Measurements from ENCODE around the gene KSR2. TPM values are rescaled to one million over a fixed set of nuclear protein-coding genes. Genes with fewer than 3 reads are reported as not detected.
"Not testable (repeated sequence)": the region's sequence is repeated elsewhere in the genome, so short reads cannot be mapped to it uniquely, and the experiment has no call there.

The KSR2 gene
- total RNA-seq, 4 donors from 2014 or later, result under 0.01 to 0.06 (median 0.03) TPM

DNA sequence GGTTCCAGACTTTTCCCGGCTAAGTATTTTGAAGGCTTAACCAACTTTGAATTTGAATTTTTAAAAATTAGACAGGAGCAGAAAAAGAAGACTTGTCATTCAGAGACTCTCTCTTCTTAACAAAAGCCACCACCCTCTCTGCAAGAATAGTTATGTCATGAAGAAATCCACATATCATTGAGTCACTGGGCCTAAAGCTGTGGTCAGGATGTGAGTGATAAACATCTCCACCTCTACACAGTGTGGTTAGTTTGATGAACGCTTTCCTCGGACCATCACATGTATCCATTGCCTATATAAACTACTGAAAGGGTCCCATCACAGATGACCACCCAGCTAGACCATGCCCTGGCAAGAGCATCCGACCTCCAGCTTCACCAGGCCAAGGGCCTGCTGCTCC is 226.1 kb downstream of the KSR2 start:
- WGBS, result 75% methylated on average over 4 of the region's 4 CpGs
- Histone ChIP-seq H3K27ac (replicated peaks in 1 of 4) (no peak overlapping the region), H3K4me3 (no peak overlapping the region), H3K27me3 (no peaks in the 10 kb centered on the region), H3K36me3 (no peaks in the 10 kb centered on the region), H3K9me3 (peaks cover 0 to 3% (median 0%) of the 10 kb centered on the region in 4 donors), H3K4me1 (no peaks in the 10 kb centered on the region)
- DNase-seq (ENCODE audit: extremely low spot score), result no peak
- TF ChIP-seq POLR2A (IDR thresholded peaks at IDR 0.05; ENCODE audit: low read depth) (no peak), POLR2AphosphoS5 (IDR thresholded peaks at IDR 0.05) (no peak), EP300 (IDR thresholded peaks at IDR 0.05) (no peak)
- TF ChIP-seq, protein P1, sequence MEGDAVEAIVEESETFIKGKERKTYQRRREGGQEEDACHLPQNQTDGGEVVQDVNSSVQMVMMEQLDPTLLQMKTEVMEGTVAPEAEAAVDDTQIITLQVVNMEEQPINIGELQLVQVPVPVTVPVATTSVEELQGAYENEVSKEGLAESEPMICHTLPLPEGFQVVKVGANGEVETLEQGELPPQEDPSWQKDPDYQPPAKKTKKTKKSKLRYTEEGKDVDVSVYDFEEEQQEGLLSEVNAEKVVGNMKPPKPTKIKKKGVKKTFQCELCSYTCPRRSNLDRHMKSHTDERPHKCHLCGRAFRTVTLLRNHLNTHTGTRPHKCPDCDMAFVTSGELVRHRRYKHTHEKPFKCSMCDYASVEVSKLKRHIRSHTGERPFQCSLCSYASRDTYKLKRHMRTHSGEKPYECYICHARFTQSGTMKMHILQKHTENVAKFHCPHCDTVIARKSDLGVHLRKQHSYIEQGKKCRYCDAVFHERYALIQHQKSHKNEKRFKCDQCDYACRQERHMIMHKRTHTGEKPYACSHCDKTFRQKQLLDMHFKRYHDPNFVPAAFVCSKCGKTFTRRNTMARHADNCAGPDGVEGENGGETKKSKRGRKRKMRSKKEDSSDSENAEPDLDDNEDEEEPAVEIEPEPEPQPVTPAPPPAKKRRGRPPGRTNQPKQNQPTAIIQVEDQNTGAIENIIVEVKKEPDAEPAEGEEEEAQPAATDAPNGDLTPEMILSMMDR (IDR thresholded peaks at IDR 0.05), result no peak
- intact Hi-C loops (cut with DNase I), result no loop called here

DNA sequence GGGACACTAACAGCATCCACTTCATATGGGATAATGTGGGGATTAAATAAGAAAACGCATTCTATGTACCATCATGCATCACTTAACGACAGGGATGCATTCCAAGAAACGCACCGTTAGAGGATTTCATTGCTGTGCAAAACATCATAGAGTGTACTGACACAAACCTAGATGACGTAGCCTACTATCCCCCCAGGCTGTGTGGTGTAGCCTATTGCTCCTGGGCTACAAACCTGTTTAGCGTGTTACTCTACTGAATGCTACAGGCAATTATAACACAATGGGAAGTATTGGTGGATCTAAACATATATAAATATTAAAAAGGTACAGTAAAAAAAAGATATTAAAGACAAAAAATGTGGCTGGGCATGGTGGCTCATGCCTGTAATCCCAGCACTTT is 230.6 kb downstream of the KSR2 start:
- DNase-seq (ENCODE audit: extremely low spot score), result no peak
- Histone ChIP-seq H3K9me3 (no peaks in the 10 kb centered on the region), H3K4me3 (no peak overlapping the region), H3K36me3 (no peaks in the 10 kb centered on the region), H3K27ac (replicated peaks in 1 of 4) (no peak overlapping the region), H3K4me1 (no peaks in the 10 kb centered on the region), H3K27me3 (peaks cover 0 to 4% (median 0%) of the 10 kb centered on the region in 4 donors)
- no peak for TF ChIP-seq POLR2A (IDR thresholded peaks at IDR 0.05; ENCODE audit: low read depth)
- TF ChIP-seq, protein P1 (IDR thresholded peaks at IDR 0.05), result no peak
- no peak for TF ChIP-seq POLR2AphosphoS5 (IDR thresholded peaks at IDR 0.05)
- no peak for TF ChIP-seq EP300 (IDR thresholded peaks at IDR 0.05)
- WGBS, result 88% methylated on average over 6 of the region's 6 CpGs
- intact Hi-C loops (cut with DNase I), result no loop called here

DNA sequence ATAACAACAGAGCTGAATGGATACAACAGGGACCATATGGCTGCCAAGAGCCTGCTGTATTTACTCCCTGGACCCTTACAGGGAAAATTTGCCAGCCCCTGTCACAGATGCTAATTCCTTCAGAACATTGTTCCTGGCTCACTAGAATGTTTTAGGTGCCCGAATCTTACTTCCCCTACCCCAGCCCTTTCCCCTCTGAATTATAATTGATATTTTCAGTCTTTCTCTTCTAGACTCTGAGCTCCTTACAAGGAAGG is 235.3 kb downstream of the KSR2 start:
- no peak for DNase-seq (ENCODE audit: extremely low spot score)
- Histone ChIP-seq H3K36me3 (no peaks in the 10 kb centered on the region), H3K4me3 (no peak overlapping the region), H3K9me3 (no peaks in the 10 kb centered on the region), H3K4me1 (no peaks in the 10 kb centered on the region), H3K27ac (replicated peaks in 1 of 4) (no peak overlapping the region), H3K27me3 (peaks cover 0 to 4% (median 0%) of the 10 kb centered on the region in 4 donors)
- WGBS, result 88% methylated on average over 1 of the region's 1 CpG
- intact Hi-C loops (cut with DNase I), result no loop called here
- TF ChIP-seq POLR2AphosphoS5 (IDR thresholded peaks at IDR 0.05) (no peak), POLR2A (IDR thresholded peaks at IDR 0.05; ENCODE audit: low read depth) (no peak), EP300 (IDR thresholded peaks at IDR 0.05) (no peak)
- TF ChIP-seq, protein P1 (IDR thresholded peaks at IDR 0.05), result no peak

DNA sequence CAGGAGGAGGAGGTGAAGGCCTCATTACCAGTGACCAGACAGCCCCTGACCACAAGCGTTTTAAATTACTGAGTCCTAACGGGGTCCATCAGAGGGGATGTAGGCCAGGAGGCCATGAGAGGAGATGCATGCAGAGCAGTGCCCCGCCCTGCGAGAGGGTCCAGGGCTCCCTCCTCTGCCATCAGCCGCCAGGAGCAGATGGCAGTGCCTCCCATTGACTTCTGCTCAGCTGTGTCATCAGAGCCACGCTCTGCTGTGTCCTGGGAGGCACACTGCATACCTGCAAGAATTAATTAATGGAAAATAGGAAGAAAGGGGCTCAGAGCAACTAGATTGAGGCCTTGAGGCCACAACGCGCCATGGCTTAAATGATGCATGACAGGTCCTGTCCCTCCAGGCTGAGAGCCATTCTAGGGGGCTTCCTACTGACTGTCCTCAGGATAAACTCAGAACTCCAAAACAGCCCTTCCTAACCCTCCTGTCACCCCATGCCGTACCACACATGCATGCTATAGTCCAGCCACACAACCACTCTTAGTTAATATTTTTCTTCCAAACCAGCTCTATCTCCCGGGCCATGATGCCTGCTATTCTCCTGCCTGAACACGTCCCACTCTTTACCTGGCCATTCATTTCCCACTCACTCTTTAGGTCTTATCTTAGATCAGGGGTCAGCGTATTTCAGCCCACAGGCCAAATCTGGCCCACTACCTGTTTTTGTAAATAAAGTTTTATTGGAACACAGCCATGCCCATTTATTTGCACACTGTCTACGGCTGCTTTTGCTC is 235.8 kb downstream of the KSR2 start:
- no peaks in the 10 kb centered on the region for H3K9me3 ChIP-seq
- WGBS, result 88% methylated on average over 11 of the region's 13 CpGs
- no peak overlapping the region for H3K4me3 ChIP-seq
- no peaks in the 10 kb centered on the region for H3K36me3 ChIP-seq
- H3K4me1 ChIP-seq, result no peaks in the 10 kb centered on the region
- intact Hi-C loops (cut with DNase I), result no loop called here
- DNase-seq (ENCODE audit: extremely low spot score), result no peak
- no peak for TF ChIP-seq POLR2AphosphoS5 (IDR thresholded peaks at IDR 0.05)
- no peak for TF ChIP-seq POLR2A (IDR thresholded peaks at IDR 0.05; ENCODE audit: low read depth)
- TF ChIP-seq, protein P1 (IDR thresholded peaks at IDR 0.05), result no peak
- TF ChIP-seq EP300 (IDR thresholded peaks at IDR 0.05), result no peak
- H3K27me3 ChIP-seq, result peaks cover 0 to 4% (median 0%) of the 10 kb centered on the region in 4 donors
- no peak overlapping the region for H3K27ac ChIP-seq (replicated peaks in 1 of 4)

DNA sequence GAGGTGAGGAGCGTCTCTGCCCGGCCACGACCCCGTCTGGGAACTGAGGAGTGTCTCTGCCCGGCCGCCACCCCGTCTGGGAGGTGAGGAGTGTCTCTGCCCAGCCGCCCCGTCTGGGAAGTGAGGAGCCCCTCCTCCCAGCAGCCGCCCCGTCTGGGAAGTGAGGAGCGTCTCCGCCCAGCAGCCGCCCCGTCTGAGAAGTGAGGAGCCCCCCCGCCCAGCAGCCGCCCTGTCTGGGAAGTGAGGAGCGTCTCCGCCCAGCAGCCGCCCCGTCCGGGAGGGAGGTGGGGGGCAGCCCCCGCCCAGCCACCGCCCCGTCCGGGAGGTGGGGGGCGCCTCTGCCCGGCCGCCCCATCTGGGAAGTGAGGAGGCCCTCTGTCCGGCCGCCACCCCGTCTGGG is 237.7 kb downstream of the KSR2 start:
- H3K4me3 ChIP-seq; DNase-seq (ENCODE audit: extremely low spot score); intact Hi-C loops (cut with DNase I); H3K27me3 ChIP-seq; H3K4me1 ChIP-seq; H3K27ac ChIP-seq (replicated peaks in 1 of 4); H3K9me3 ChIP-seq; H3K36me3 ChIP-seq: not testable (repeated sequence)
- WGBS, result 93% methylated on average over 5 of the region's 32 CpGs
